IPS DF 6.9 (cell line): ENCODE results near the gene SMPX.
"Not testable (repeated sequence)": the region's sequence is repeated elsewhere in the genome, so short reads cannot be mapped to it uniquely, and the experiment has no call there.

Experiments
- DNase-seq: peaks from one replicate; pipeline ENCODE4 v3.0.0-alpha.2; 2013; ENCODE audit warnings: low read depth, low spot score
- H3K27ac ChIP-seq: one replicate; pipeline ENCODE4 v1.5.1; 2013; ENCODE audit warnings: low read length, control low read depth
- H3K27me3 ChIP-seq: 2 replicates; pipeline ENCODE4 v1.6.1; 2013; ENCODE audit warnings: mild to moderate bottlenecking, low read length; ENCODE audit not compliant: control insufficient read depth, insufficient read depth
- H3K36me3 ChIP-seq: 2 replicates; pipeline ENCODE4 v1.6.1; 2013; ENCODE audit warnings: low read length; ENCODE audit not compliant: control insufficient read depth, insufficient read depth
- H3K4me1 ChIP-seq: 2 replicates; pipeline ENCODE4 v1.6.1; 2013; ENCODE audit warnings: low read length; ENCODE audit not compliant: control insufficient read depth, insufficient read depth
- H3K4me3 ChIP-seq: 2 replicates; pipeline ENCODE4 v1.5.1; 2013; ENCODE audit warnings: mild to moderate bottlenecking, low read length
- H3K9me3 ChIP-seq: 2 replicates; pipeline ENCODE4 v1.6.1; 2013; ENCODE audit warnings: low read length, inconsistent platforms; ENCODE audit not compliant: control insufficient read depth, insufficient read depth
- WGBS: extraction: QIAGEN DNeasy Blood & Tissue Kit; methylation state at CpG from one replicate; pipeline ENCODE4 v1.1.7; 2013; ENCODE audit warnings: mixed read lengths, missing lambda C conversion rate; ENCODE audit not compliant: insufficient read length, insufficient coverage; 5-methylcytosine and 5-hydroxymethylcytosine counted together

The SMPX gene

GRCh38 chrX:21775128-21775527 is 17.2 kb upstream of the SMPX start:
- H3K27me3 ChIP-seq, DNase-seq, H3K4me1 ChIP-seq, H3K36me3 ChIP-seq, H3K9me3 ChIP-seq, H3K4me3 ChIP-seq, H3K27ac ChIP-seq: not testable (repeated sequence)

GRCh38 chrX:21773036-21773435 is 15.1 kb upstream of the SMPX start:
- DNase-seq, H3K9me3 ChIP-seq, H3K4me3 ChIP-seq, H3K36me3 ChIP-seq, H3K4me1 ChIP-seq, H3K27me3 ChIP-seq, H3K27ac ChIP-seq: not testable (repeated sequence)
- WGBS, result no CpG with 5 or more reads among the region's 2 CpGs

GRCh38 chrX:21770631-21771321 is 12.9 kb upstream of the SMPX start:
- no peak overlapping the region for H3K4me3 ChIP-seq
- H3K36me3 ChIP-seq, result no peaks in the 10 kb centered on the region
- no peak overlapping the region for H3K27ac ChIP-seq
- H3K4me1 ChIP-seq, result no peaks in the 10 kb centered on the region; the same call in 1 of the 2 replicates
- no peaks in the 10 kb centered on the region for H3K9me3 ChIP-seq
- no peaks in the 10 kb centered on the region for H3K27me3 ChIP-seq
- no CpG with 5 or more reads among the region's 10 CpGs for WGBS
- no peak for DNase-seq

GRCh38 chrX:21766101-21766500 is 8.2 kb upstream of the SMPX start:
- Histone ChIP-seq H3K36me3 (no peaks in the 10 kb centered on the region), H3K27me3 (no peaks in the 10 kb centered on the region), H3K27ac (no peak overlapping the region), H3K4me1 (no peaks in the 10 kb centered on the region; the same call in 1 of the 2 replicates), H3K4me3 (no peak overlapping the region), H3K9me3 (no peaks in the 10 kb centered on the region)
- DNase-seq, result no peak

GRCh38 chrX:21764008-21764407 is 6.1 kb upstream of the SMPX start:
- no peak for DNase-seq
- WGBS, result no CpG with 5 or more reads among the region's 3 CpGs

GRCh38 chrX:21758488-21758887 is 572 bp upstream of the SMPX start:
- Histone ChIP-seq H3K4me1 (no peaks in the 10 kb centered on the region), H3K27ac (no peak overlapping the region), H3K4me3 (no peak overlapping the region), H3K9me3 (no peaks in the 10 kb centered on the region), H3K27me3 (no peaks in the 10 kb centered on the region), H3K36me3 (no peaks in the 10 kb centered on the region)
- WGBS, result no CpG with 5 or more reads among the region's 1 CpG
- no peak for DNase-seq

More at GRCh38 chrX:21764008-21764407, 6.1 kb upstream of the SMPX start:
- Histone ChIP-seq H3K4me3 (no peak overlapping the region), H3K9me3 (no peaks in the 10 kb centered on the region), H3K4me1 (no peaks in the 10 kb centered on the region), H3K27ac (no peak overlapping the region), H3K27me3 (no peaks in the 10 kb centered on the region), H3K36me3 (no peaks in the 10 kb centered on the region)

GRCh38 chrX:21756785-21757529 is 959 bp downstream of the SMPX start:
- no peaks in the 10 kb centered on the region for H3K4me1 ChIP-seq
- no peaks in the 10 kb centered on the region for H3K27me3 ChIP-seq
- H3K9me3 ChIP-seq, result no peaks in the 10 kb centered on the region
- DNase-seq, result no peak
- no CpG with 5 or more reads among the region's 6 CpGs for WGBS
- H3K36me3 ChIP-seq, result no peaks in the 10 kb centered on the region
- H3K4me3 ChIP-seq, result no peak overlapping the region
- no peak overlapping the region for H3K27ac ChIP-seq

- Histone ChIP-seq H3K4me3 (no peak overlapping the region), H3K36me3 (no peaks in the 10 kb centered on the region), H3K9me3 (no peaks in the 10 kb centered on the region), H3K27ac (no peak overlapping the region), H3K27me3 (no peaks in the 10 kb centered on the region), H3K4me1 (no peaks in the 10 kb centered on the region)
- WGBS, result no CpG with 5 or more reads among the region's 1 CpG
- no peak for DNase-seq
These were observed 8.0 kb downstream of the SMPX start for GRCh38 chrX:21749924-21750323.

- no peaks in the 10 kb centered on the region for H3K36me3 ChIP-seq
- no peak overlapping the region for H3K27ac ChIP-seq
- no peaks in the 10 kb centered on the region for H3K9me3 ChIP-seq
- no peaks in the 10 kb centered on the region for H3K27me3 ChIP-seq
- H3K4me3 ChIP-seq, result no peak overlapping the region
- WGBS, result no CpG with 5 or more reads among the region's 5 CpGs
- DNase-seq, result no peak
- H3K4me1 ChIP-seq, result no peaks in the 10 kb centered on the region
These were observed 9.7 kb downstream of the SMPX start for GRCh38 chrX:21748235-21748634.

- Histone ChIP-seq H3K27me3 (no peaks in the 10 kb centered on the region), H3K4me1 (no peaks in the 10 kb centered on the region), H3K4me3 (no peak overlapping the region), H3K36me3 (no peaks in the 10 kb centered on the region), H3K9me3 (no peaks in the 10 kb centered on the region), H3K27ac (no peak overlapping the region)
- DNase-seq, result no peak
- WGBS, result no CpG with 5 or more reads among the region's 4 CpGs
These were observed 10.4 kb downstream of the SMPX start for GRCh38 chrX:21747558-21747957.

GRCh38 chrX:21745756-21746155 is 12.2 kb downstream of the SMPX start:
- DNase-seq, result no peak
- Histone ChIP-seq H3K27ac (no peak overlapping the region), H3K27me3 (no peaks in the 10 kb centered on the region), H3K4me1 (no peaks in the 10 kb centered on the region; the same call in 1 of the 2 replicates), H3K4me3 (no peak overlapping the region), H3K9me3 (no peaks in the 10 kb centered on the region), H3K36me3 (no peaks in the 10 kb centered on the region)
- no CpG with 5 or more reads among the region's 4 CpGs for WGBS
